Spleen (tissue), 7 donors: ENCODE results near the gene ADAMTSL3.

ENCODE experiments used
- CTCF ChIP-seq, 11 experiments: fragments of 200-600 bp in 7 of 11; fragments of 450-650 bp in 4 of 11; sonication (generic) in 4 of 11; IDR thresholded peaks in 8 of 11; conservative IDR thresholded peaks in 3 of 11; 1 replicate in 7 of 11; 2 replicates in 4 of 11; pipeline versions ENCODE4 v1.4.0 to v1.8.0; 2016 to 2021; ENCODE audit warnings: antibody characterized with exemption in 11 of 11, inconsistent platforms in 4 of 11, mild to moderate bottlenecking in 1 of 11
- POLR2A ChIP-seq, 3 donors: fragments of 450-650 bp; IDR thresholded peaks; one replicate each; pipeline ENCODE4 v1.5.1; 2017; ENCODE audit warnings: antibody characterized with exemption in 3 of 3, mild to moderate bottlenecking in 1 of 3
- POLR2AphosphoS5 ChIP-seq, 3 donors: sonication (generic); formaldehyde crosslinking; IDR thresholded peaks; one replicate each; pipeline ENCODE4 v1.5.1; 2017; ENCODE audit warnings: antibody characterized with exemption in 3 of 3
- donor health status: DM: no; HTN: no; CAD: no; lungs with moderate emphysema.
- donor health status: DM: no; HTN: no; CAD: no.
- donor health status: DM: no; HTN: no; CAD: no.

GRCh38 chr15:83747718-83748110 is 93.8 kb downstream of the ADAMTSL3 start:
- TF ChIP-seq POLR2AphosphoS5 (IDR thresholded peaks at IDR 0.05) = no peak
- no peak for TF ChIP-seq CTCF (IDR thresholded peaks at IDR 0.05 in 8 of 11, conservative IDR thresholded peaks at IDR 0.05 in 3 of 11)
- no peak for TF ChIP-seq POLR2A (IDR thresholded peaks at IDR 0.05)
